NB4 (cell line): ENCODE data around the gene FUT4.

Experiments used
- MYC ChIP-seq: IDR thresholded peaks from 2 replicates; pipeline ENCODE4 v1.6.1; 2011; ENCODE audit warnings: low read depth, low read length
- POLR2A ChIP-seq: IDR thresholded peaks from 2 replicates; pipeline ENCODE4 v1.6.1; 2011; ENCODE audit warnings: mild to moderate bottlenecking; ENCODE audit not compliant: insufficient read length; ENCODE audit errors: extremely low read depth
- TF ChIP-seq, protein P1 (sequence below): IDR thresholded peaks from one replicate; pipeline ENCODE4 v1.5.1; 2012; ENCODE audit warnings: low read depth, low read length
- TF ChIP-seq, protein P2 (sequence below): IDR thresholded peaks from 2 replicates; pipeline ENCODE4 v1.6.1; 2011; ENCODE audit warnings: low read depth, low read length

DNA sequence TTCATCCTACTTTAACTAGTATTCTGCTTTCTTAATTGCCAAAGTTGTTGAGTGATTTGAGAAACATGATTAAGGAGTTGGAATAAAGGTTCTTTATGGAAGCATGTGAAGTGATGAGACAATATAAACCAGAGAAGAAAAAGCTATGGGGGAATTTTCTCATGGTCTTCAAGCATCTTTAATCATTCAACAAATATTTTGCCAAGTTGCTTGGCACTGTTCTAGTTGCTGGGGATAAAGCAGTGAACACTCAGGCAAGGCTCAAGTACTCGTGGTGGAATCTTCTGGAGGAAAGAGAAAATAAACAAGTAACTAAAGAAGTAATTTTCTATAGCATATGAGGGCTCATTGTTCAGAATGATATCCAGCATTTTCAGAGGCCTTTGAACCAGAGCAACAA, 14.3 kb downstream of the FUT4 start:
- TF ChIP-seq POLR2A = no peak
- TF ChIP-seq, protein P1, sequence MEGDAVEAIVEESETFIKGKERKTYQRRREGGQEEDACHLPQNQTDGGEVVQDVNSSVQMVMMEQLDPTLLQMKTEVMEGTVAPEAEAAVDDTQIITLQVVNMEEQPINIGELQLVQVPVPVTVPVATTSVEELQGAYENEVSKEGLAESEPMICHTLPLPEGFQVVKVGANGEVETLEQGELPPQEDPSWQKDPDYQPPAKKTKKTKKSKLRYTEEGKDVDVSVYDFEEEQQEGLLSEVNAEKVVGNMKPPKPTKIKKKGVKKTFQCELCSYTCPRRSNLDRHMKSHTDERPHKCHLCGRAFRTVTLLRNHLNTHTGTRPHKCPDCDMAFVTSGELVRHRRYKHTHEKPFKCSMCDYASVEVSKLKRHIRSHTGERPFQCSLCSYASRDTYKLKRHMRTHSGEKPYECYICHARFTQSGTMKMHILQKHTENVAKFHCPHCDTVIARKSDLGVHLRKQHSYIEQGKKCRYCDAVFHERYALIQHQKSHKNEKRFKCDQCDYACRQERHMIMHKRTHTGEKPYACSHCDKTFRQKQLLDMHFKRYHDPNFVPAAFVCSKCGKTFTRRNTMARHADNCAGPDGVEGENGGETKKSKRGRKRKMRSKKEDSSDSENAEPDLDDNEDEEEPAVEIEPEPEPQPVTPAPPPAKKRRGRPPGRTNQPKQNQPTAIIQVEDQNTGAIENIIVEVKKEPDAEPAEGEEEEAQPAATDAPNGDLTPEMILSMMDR = no peak
- TF ChIP-seq MYC = no peak
- TF ChIP-seq, protein P2, sequence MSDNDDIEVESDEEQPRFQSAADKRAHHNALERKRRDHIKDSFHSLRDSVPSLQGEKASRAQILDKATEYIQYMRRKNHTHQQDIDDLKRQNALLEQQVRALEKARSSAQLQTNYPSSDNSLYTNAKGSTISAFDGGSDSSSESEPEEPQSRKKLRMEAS = no peak
